IPS-18c (cell line): ENCODE measurements around the gene ATP5F1B.
A peak's percentile ranks its signal among the peaks of the same experiment; 100 is the strongest.
"Not testable (repeated sequence)": the region's sequence is repeated elsewhere in the genome, so short reads cannot be mapped to it uniquely, and the experiment has no call there.

Source experiments
- H3K4me3 ChIP-seq: 2 replicates; pipeline ENCODE4 v1.7.0; 2013; ENCODE audit warnings: low read depth, mild to moderate bottlenecking, low read length, moderate library complexity; ENCODE audit not compliant: insufficient read depth
- H3K9me3 ChIP-seq: one replicate; pipeline ENCODE4 v1.6.1; 2013; ENCODE audit warnings: mild to moderate bottlenecking, low read length, moderate library complexity; ENCODE audit not compliant: control insufficient read depth, insufficient read depth

Gene ATP5F1B

DNA sequence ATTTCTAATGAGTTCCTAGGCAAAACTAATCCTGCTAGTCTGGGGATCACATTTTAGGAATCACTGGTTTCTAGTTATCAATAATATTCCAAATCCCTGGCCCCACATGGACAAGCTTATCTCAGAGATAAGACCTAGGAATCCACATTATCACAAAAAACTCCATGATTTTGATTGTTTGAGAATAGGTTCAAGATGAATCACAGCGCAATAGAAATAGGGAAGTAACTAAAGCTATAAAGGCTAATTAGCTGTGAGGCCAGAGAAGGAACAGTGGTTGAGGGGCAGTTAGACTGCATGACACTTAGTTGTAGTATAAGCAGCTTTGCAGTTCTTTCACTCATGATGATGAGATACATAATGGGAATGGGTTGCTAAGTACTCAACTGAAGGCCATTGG is 13.1 kb upstream of the ATP5F1B start:
- Histone ChIP-seq H3K9me3 (peaks cover 8% of the 10 kb centered on the region), H3K4me3 (no peak overlapping the region)

GRCh38 chr12:56657416-56658379 is 11.9 kb upstream of the ATP5F1B start:
- H3K4me3 ChIP-seq, result no peak overlapping the region
- peaks cover 8% of the 10 kb centered on the region for H3K9me3 ChIP-seq

- not testable (repeated sequence) for H3K4me3 ChIP-seq
These were observed 8.0 kb upstream of the ATP5F1B start for GRCh38 chr12:56653781-56654180.

DNA sequence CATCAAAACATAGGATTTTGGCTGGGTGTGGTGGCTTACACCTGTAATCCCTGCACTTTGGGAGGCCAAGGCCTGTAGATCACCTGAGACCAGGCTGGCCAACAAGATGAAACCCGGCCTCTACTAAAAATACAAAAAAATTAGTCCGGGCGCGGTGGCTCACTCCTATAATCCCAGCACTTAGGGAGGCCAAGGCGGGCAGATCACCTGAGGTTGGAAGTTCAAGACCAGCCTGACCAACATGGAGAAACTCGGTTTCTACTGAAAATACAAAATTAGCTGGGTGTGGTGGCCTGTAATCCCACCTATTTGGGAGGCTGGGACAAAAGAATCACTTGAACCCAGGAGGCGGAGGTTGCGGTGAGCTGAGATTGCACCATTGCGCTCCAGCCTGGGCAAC is 2.2 kb upstream of the ATP5F1B start:
- H3K9me3 ChIP-seq, H3K4me3 ChIP-seq: not testable (repeated sequence)

More at GRCh38 chr12:56653781-56654180, 8.0 kb upstream of the ATP5F1B start:
- H3K9me3 ChIP-seq, result peaks cover 11% of the 10 kb centered on the region

DNA sequence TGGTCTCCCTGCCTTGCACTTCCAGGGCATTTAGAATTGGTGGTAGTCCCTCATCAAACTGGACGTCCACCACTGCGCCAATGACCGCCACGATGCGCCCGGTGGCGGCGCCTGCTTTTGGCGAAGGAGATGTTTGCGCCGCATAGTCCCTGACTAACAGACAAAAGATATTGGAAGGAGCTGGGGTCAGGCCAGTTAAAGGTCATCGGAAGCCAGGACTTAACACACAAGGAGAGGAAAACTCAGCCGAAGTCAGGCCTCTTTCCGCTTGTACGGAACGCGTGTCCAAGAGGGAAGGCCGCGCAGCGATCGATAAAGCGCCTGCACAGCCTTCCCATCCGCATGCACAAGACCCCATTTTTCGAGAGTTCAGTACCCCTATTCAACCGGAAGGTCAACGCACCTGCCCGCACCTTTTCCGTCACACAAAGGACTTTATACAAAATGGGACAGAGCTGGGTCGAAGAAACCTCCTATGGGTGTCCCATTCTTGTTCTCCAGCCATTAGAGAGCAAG is 525 bp downstream of the ATP5F1B start:
- peak overlapping the region; percentile 100 for H3K4me3 ChIP-seq
- H3K9me3 ChIP-seq, result no peaks in the 10 kb centered on the region

DNA sequence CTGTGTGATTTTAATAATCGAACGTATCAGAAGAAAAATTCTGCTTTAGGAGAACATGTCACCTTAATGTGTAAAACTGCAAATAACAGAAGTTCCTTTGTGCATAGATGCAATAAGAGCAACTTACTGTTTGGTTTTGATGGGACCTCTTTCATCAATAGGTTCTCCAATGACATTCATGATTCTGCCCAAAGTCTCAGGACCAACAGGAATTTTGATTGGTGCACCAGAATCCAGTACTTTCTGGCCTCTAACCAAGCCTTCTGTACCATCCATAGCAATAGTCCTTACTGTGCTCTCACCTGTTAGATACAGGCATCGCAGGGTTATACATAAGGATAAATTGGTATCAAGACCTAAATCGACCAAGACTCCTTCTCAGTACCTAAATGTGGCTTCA is 1.1 kb downstream of the ATP5F1B start:
- Histone ChIP-seq H3K4me3 (peak overlapping the region; percentile 100), H3K9me3 (no peaks in the 10 kb centered on the region)

- Histone ChIP-seq H3K9me3 (no peaks in the 10 kb centered on the region), H3K4me3 (no peak overlapping the region)
These were observed 4.6 kb downstream of the ATP5F1B start for GRCh38 chr12:56641219-56641618.

DNA sequence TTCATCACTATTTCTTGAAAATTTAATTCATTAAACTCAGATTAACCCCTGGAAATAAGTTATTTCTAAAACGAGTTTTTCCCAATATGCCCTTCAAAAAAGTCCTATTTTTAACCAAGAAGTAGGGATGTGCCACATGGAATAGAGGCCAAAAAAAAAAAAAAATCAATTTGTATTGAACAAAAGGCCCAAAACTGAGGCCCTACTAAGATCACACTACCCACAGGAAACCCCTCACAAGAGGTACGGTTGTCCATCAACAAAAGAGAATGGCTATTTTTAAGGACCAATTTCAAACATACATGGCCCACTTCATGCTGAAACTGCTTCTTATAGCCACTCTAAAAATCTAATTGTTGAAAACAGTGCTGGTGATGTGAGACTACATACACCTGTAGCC is 8.2 kb downstream of the ATP5F1B start:
- Histone ChIP-seq H3K9me3 (no peaks in the 10 kb centered on the region), H3K4me3 (no peak overlapping the region)

- H3K9me3 ChIP-seq, result no peaks in the 10 kb centered on the region
- H3K4me3 ChIP-seq, result peak overlapping the region; percentile 82; the same call in 1 of the 2 replicates
These were observed 8.9 kb downstream of the ATP5F1B start for GRCh38 chr12:56636675-56637540.

- H3K9me3 ChIP-seq, result no peaks in the 10 kb centered on the region
- H3K4me3 ChIP-seq, result peak overlapping the region; percentile 82
These were observed 9.7 kb downstream of the ATP5F1B start for GRCh38 chr12:56635806-56636674.

GRCh38 chr12:56634837-56635791 is 10.7 kb downstream of the ATP5F1B start:
- Histone ChIP-seq H3K4me3 (peak overlapping the region; percentile 82), H3K9me3 (no peaks in the 10 kb centered on the region)

- no peaks in the 10 kb centered on the region for H3K9me3 ChIP-seq
These were observed 11.4 kb downstream of the ATP5F1B start for GRCh38 chr12:56634242-56634836.

GRCh38 chr12:56633468-56634241 is 12.1 kb downstream of the ATP5F1B start:
- peak overlapping the region; percentile 82; the same call in 1 of the 2 replicates for H3K4me3 ChIP-seq
- no peaks in the 10 kb centered on the region for H3K9me3 ChIP-seq

More at GRCh38 chr12:56634242-56634836, 11.4 kb downstream of the ATP5F1B start:
- peak overlapping the region; percentile 82 for H3K4me3 ChIP-seq

DNA sequence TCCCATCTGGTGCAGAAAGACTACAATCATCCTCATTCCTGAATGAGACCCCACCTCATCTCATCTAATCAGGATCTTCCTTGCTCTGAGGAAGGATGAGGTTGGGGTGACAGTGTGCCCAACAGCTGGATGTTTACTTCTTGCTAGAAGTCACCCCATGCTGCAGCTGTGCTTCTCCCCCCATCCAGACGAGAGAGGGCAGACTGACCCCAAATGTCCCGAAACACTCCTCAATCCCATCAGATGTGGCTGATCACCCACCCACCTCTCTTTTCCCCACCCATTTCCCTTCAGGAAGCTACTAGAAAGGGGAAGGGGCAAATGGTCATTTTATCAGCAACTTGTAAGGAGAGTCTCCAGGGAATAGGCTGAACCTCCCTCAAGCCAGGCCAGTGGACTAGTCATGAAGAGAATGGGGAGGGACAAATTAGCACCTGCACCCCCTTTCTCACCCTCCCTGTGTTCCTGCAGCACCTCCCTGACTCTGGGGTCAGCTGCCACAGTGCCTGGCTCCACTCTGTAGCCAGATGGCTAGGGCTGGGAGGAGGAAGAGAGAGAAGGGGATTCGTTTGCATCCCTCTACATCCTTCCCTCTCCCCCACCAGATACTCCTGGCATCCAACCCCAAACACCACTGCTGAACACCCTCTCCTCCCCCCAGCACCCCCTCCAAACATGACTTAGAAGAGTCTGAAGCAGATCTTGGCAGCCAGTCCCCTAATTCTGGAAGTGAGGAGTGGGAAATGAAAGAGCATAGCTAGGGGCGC is 12.9 kb downstream of the ATP5F1B start:
- Histone ChIP-seq H3K9me3 (no peaks in the 10 kb centered on the region), H3K4me3 (peak overlapping the region; percentile 36; the same call in 1 of the 2 replicates)
